Fibroblast of skin of left quadriceps (primary cell): ENCODE measurements around the gene FNDC1.
"Not testable (repeated sequence)": the region's sequence is repeated elsewhere in the genome, so short reads cannot be mapped to it uniquely, and the experiment has no call there.

Experiments used
- DNase-seq, 2 experiments: peaks; one replicate each; pipeline ENCODE4 v3.0.0-alpha.2; 2013; ENCODE audit warnings: low read depth in 2 of 2

Gene FNDC1

GRCh38 chr6:159256128-159256527 lies 86.9 kb downstream of the FNDC1 start:
- DNase-seq, result no peak

DNA sequence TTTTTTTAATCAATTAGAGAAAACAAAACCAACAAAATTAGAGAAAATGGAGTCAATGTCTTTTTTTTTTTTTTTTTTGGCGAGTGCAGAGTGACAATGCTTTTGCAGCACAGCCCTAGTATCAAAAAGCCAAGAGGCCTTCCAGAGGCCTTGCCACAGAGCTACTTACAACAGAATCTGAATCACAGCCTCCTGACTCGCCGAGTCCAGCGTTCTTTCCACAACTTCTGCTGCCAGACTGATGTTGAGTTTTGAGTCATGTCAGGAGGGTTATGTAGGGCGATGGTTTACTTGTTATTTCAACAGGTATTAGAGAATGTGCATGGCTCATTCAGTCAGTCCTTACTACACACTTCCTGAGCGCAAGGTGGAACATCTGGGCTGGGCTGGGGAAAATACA lies 88.6 kb downstream of the FNDC1 start:
- no peak for DNase-seq

DNA sequence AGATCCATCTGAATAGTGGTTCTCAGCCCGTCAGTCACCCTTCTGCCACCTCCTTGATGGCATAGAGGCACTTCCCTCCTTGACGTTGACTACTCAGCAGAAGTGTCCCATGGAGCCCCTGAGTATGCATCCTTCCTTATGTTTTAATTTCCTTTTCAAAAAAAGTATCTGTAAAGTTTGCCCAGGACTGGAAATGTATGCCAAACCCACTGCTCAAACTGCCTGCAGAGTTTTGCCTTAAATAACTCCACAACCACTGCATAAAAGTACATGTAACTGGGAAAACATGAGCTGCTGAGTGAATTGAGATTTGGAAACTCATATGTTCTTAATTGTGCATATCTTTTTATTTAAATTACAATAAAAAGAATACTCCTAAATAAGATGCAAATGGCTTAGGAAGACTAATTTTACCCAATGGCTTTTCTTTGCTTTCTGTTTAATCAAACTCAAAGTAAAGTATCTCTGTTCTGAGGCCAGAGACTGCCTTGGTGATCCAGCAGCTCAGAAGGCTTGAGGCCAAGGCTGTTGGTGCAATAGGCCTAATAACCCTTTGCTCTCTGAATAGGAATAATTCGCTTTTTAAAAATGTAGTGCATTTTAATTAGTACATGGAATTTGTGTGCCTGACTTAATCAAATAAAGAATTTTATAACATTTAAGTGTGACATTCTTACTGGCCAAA lies 90.4 kb downstream of the FNDC1 start:
- DNase-seq, result no peak

GRCh38 chr6:159260208-159260607 lies 91.0 kb downstream of the FNDC1 start:
- DNase-seq, result no peak

GRCh38 chr6:159261995-159262394 lies 92.8 kb downstream of the FNDC1 start:
- DNase-seq, result no peak

DNA sequence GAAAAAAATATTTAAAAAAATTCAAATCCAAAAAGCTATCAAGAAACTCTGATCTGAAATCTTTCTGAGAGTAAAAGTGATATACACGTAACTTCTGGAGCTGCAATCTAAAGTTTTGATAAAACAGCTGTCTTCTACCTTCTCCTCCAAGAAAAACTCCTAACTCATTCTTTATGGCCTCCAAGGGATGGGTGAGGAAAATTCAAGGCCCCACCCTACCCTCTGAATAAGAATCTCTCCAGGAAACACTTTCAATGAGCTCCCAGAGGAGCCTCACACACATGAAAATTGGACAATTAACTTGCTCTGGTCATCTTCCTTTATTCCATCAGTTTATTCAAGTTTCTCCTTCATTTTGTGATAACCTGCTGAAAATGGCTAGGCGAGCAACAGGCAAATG lies 93.4 kb downstream of the FNDC1 start:
- DNase-seq, result no peak

DNA sequence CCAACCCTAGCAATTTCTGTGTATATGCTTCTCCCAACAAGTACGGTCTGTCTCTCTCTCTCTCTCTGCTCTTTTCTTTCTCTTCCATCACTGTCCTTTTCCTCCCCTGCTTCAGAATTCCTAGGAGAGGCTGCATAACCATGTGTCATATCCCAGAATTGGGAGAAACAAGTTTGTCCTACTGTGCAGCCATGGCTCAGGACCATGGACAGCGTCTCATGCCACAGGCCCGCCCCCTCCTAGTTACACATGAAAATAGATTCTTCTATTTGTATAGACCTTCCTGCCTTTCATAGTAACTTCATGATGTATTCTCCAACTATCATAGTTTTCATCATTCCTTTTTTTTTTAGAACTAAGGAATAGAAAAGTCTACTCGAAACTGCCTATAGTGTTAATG lies 98.0 kb downstream of the FNDC1 start:
- DNase-seq, result no peak

- DNase-seq, result no peak
These were observed 99.3 kb downstream of the FNDC1 start for GRCh38 chr6:159268511-159268910.

DNA sequence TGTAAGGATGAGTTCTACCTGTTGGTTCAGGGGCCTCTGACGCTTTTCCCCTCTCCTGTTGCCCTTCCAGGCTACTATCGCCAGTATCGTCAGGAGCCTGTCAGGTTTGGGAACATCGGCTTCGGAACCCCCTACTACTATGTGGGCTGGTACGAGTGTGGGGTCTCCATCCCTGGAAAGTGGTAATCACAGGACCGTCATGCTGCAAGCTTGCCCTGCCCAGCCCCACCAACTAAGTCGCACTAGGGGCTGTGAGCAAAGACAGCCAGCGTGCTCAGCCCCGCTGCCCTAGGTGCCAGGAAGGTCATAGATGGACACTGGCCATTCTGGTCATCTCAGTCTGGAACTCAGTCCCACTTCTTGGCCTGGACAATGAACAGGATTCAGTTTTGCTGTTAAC lies 102.1 kb downstream of the FNDC1 start:
- DNase-seq, result no peak

GRCh38 chr6:159278626-159279025 lies 109.4 kb downstream of the FNDC1 start:
- DNase-seq, result no peak

DNA sequence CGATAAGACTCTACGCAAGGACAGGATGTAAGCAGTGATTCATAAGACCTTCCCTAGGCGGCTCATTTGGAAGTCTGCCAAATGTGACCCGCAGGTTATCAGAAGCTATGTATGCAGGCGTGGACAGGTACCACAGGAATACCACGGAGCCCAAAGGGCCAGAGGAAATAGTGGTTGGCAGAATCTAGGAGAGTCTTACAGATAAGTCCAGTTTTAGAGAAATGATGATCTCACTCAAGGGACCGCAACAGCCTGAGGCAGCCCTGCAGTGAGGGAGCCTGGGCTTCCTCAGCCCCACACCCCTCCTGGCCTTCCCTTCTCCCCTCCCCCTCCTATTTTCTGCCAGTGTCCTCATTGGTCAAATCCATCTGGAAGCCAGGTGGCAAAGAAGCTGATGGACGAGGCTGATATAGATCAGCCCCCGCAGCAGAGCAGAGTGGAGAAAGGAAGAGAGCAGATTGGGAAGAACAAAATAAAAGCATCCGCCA lies 110.6 kb downstream of the FNDC1 start:
- DNase-seq, result no peak

DNA sequence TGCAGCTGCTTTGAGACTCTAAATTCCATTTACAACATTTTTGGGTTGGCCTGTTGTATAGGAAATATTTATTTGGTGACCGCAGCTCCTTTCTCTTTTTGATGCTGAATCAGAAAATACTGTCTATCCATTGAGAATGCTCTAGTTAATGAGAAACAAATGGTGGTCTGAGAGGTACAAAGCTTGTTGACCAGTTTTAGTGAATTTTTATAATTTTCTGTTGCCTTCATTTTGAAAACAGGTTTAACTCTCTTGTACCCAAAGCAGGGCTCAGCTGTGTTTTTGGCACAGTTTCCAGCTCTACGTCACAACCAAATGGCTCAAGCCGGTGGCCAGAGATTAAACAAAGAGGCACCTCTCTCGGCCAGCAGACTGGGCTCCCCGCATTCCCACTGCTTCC lies 113.2 kb downstream of the FNDC1 start:
- DNase-seq, result no peak

DNA sequence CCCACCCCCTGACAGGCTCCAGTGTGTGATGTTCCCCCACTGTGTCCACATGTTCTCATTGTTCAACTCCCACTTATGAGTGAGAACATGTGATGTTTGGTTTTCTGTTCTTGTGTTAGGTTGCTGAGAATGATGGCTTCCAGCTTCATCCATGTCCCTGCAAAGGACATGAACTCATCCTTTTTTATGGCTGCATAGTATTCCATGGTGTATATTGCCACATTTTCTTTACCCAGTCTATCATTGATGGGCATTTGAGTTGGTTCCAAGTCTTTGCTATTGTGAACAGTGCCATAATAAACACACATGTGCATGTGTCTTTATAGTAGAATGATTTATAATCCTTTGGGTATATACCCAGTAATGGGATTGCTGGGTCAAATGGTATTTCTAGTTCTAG lies 115.5 kb downstream of the FNDC1 start:
- not testable (repeated sequence) for DNase-seq

DNA sequence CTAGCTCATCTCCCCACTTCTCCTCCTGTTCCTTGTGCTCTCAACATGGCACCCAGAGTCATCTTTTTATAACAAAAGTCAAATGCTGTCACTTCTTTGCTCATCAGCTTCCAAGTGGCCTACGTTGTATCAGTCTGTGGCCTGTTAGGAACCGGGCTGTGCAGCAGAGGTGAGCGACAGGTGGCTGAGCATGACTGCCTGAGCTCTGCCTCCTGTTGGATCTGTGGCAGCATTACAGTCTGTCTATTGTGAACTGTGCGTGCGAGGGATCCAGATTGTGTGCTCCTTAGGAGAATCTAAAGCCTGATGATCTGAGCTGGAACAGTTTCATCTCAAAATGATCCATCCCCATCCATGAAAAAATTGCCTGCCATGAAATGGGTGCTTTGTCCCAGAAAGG lies 129.6 kb downstream of the FNDC1 start:
- no peak for DNase-seq

- no peak for DNase-seq
These were observed 130.4 kb downstream of the FNDC1 start for GRCh38 chr6:159299566-159299965.

GRCh38 chr6:159301277-159301676 lies 132.1 kb downstream of the FNDC1 start:
- no peak for DNase-seq

DNA sequence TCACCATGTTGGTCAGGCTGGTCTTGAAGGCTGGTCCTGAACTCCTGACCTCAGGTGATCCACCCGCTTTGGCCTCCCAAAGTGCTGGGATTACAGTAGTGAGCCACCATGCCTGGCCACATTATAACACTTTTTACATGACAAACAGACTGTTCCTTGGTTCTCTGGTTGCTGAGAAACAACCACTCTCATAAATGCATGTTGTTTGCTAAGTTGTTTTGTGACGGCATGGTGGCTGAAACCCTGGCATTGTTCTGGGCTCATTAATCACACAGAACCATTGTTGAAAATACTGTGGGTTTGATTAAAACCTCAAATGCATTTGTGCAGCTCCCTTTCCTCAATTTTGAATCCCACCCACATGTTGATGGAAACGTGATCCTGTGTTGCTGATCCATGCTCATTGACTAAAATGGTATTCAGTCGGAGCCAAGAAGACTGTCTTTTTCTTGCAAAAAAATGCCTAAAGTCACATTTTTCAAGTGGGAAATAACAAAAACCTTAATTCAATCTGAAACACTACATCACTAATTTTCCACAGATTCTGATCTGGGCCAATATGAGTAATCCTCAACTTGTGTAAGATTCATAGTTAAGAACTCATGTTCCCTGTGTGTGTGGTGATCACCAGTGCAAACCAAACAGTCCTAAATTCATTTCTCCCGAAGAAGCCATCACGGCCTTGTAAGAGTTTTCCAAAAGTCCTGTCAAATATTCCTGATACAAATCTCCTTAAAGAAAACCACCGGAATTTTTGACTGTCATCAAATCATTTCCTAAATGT lies 132.8 kb downstream of the FNDC1 start:
- no peak for DNase-seq

DNA sequence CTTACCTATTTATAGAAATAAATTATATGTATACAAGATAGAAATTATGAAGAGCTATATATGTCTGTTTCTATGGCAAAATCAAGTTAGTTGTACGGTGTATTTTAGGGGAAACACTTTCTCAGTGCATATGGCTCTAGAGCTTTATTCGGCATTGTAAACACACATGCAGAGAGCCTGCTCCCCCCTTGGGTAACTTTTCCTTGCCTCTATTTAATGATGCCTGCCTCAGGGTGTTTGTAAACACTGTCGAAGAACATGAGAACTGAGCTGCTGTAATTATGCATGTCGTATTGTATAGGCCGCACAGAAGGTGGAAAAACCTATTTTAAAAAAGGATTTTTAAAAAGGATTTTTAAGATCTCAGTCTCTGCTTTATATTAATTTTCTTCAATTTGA lies 133.4 kb downstream of the FNDC1 start:
- no peak for DNase-seq

GRCh38 chr6:159303159-159303558 lies 134.0 kb downstream of the FNDC1 start:
- no peak for DNase-seq

GRCh38 chr6:159303784-159304183 lies 134.6 kb downstream of the FNDC1 start:
- no peak for DNase-seq

GRCh38 chr6:159304641-159305040 lies 135.4 kb downstream of the FNDC1 start:
- no peak for DNase-seq

DNA sequence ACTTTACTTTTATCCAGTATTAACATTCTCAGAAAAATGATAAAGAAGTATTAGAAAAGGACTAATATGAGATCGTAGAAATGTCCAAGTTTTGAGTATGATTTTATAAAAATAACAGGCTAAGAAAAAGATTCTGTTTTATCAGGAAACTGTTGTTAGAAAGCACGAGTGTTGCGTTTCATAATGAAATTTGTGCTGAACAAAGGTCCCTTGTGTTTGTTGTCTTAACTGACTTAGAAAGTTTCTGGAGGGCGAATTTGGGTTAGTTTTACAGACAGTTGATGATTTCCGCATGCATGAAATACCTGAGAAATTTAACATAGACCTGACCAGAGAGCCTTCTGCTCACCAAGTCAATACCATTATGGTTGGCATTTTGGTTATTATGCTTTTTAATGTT lies 136.0 kb downstream of the FNDC1 start:
- no peak for DNase-seq

- no peak for DNase-seq
These were observed 136.8 kb downstream of the FNDC1 start for GRCh38 chr6:159305804-159306537.
